ENCODE data around the gene STYXL2.

Gene STYXL2

GRCh38 chr1:167122568-167122967, 28.7 kb downstream of the STYXL2 start:
- ChIA-PET POLR2A (ENCODE audit: low non-redundant PET) (no interaction called here), CTCF (interaction anchor here (0.7 to 1.2 kb wide), 2 partner anchors 12 to 98 kb away, joined by 3 read pairs; no protein-coding TSS in a partner anchor)
- no peak overlapping the region for H3K27ac ChIP-seq
- no peak for DNase-seq (ENCODE audit: low spot score)
- TF ChIP-seq CTCF (conservative IDR thresholded peaks at IDR 0.05; ENCODE audit: low read depth) = no peak

GRCh38 chr1:167126317-167126716, 32.4 kb downstream of the STYXL2 start:
- no peak for TF ChIP-seq CTCF (conservative IDR thresholded peaks at IDR 0.05; ENCODE audit: low read depth)
- POLR2A ChIA-PET (ENCODE audit: low non-redundant PET) = no interaction called here
- H3K27ac ChIP-seq = no peak overlapping the region
- DNase-seq (ENCODE audit: low spot score) = no peak
- CTCF ChIA-PET = interaction anchor here (0.6 to 0.7 kb wide), 2 partner anchors 17 to 931 kb away, joined by 3 to 4 read pairs; no protein-coding TSS in a partner anchor

- DNase-seq (ENCODE audit: low spot score) = no peak
- TF ChIP-seq CTCF (conservative IDR thresholded peaks at IDR 0.05; ENCODE audit: low read depth) = no peak
- CTCF ChIA-PET = interaction anchor here (0.7 kb wide), 1 partner anchor 931 kb away, joined by 3 read pairs; no protein-coding TSS in a partner anchor
- POLR2A ChIA-PET (ENCODE audit: low non-redundant PET) = no interaction called here
- no peak overlapping the region for H3K27ac ChIP-seq
These were observed 32.9 kb downstream of the STYXL2 start for GRCh38 chr1:167126811-167127210.

GRCh38 chr1:167127236-167127635, 33.4 kb downstream of the STYXL2 start:
- POLR2A ChIA-PET (ENCODE audit: low non-redundant PET) = no interaction called here
- CTCF ChIA-PET = no interaction called here
- DNase-seq (ENCODE audit: low spot score) = no peak
- no peak for TF ChIP-seq CTCF (conservative IDR thresholded peaks at IDR 0.05; ENCODE audit: low read depth)
- no peak overlapping the region for H3K27ac ChIP-seq

GRCh38 chr1:167127661-167128060, 33.8 kb downstream of the STYXL2 start:
- DNase-seq (ENCODE audit: low spot score) = no peak
- POLR2A ChIA-PET (ENCODE audit: low non-redundant PET) = no interaction called here
- TF ChIP-seq CTCF (conservative IDR thresholded peaks at IDR 0.05; ENCODE audit: low read depth) = no peak
- H3K27ac ChIP-seq = no peak overlapping the region
- CTCF ChIA-PET = no interaction called here

- CTCF ChIA-PET = interaction anchor here (0.6 to 0.9 kb wide), 2 partner anchors 61 to 218 kb away, joined by 3 to 10 read pairs; no protein-coding TSS in a partner anchor
- DNase-seq (ENCODE audit: low spot score) = no peak
- no peak for TF ChIP-seq CTCF (conservative IDR thresholded peaks at IDR 0.05; ENCODE audit: low read depth)
- POLR2A ChIA-PET (ENCODE audit: low non-redundant PET) = no interaction called here
- H3K27ac ChIP-seq = no peak overlapping the region
These were observed 34.7 kb downstream of the STYXL2 start for GRCh38 chr1:167128261-167129227.

Data from RWPE1 (cell line).